Endothelial cell (in vitro differentiated cells): Measurements from ENCODE around the gene AFF1. TPM values are rescaled to one million over a fixed set of nuclear protein-coding genes. Genes with fewer than 3 reads are reported as not detected.

Experiments used
- DNase-seq: peaks from one replicate; pipeline ENCODE4 v3.0.0; 2021; ENCODE audit warnings: low spot score
- H3K27ac Mint-ChIP-seq: one replicate; pipeline ENCODE4 v1.8.0; 2021; ENCODE audit warnings: mixed read lengths, inconsistent platforms; ENCODE audit not compliant: unreplicated experiment
- H3K27me3 Mint-ChIP-seq: one replicate; pipeline ENCODE4 v1.8.0; 2021; ENCODE audit warnings: mild to moderate bottlenecking, moderate library complexity, mixed read lengths, inconsistent platforms; ENCODE audit not compliant: unreplicated experiment
- H3K36me3 Mint-ChIP-seq: one replicate; pipeline ENCODE4 v1.8.0; 2021; ENCODE audit warnings: mild to moderate bottlenecking, low read depth, mixed read lengths, inconsistent platforms; ENCODE audit not compliant: unreplicated experiment
- H3K4me1 Mint-ChIP-seq: one replicate; pipeline ENCODE4 v1.8.0; 2021; ENCODE audit warnings: mild to moderate bottlenecking, mixed read lengths, inconsistent platforms; ENCODE audit not compliant: unreplicated experiment
- H3K4me3 Mint-ChIP-seq: one replicate; pipeline ENCODE4 v1.8.0; 2021; ENCODE audit warnings: mild to moderate bottlenecking, mixed read lengths, inconsistent platforms; ENCODE audit not compliant: unreplicated experiment
- H3K9me3 Mint-ChIP-seq: one replicate; pipeline ENCODE4 v1.8.0; 2021; ENCODE audit warnings: mixed read lengths, inconsistent platforms; ENCODE audit not compliant: unreplicated experiment
- total RNA-seq: library from RNA; stranded (reverse); fragmentation: NEBNext Ultra II Directional; extraction: Animal tissue kit (Norgen Biotek cat#: 25700); gene quantifications from one replicate; pipeline ENCODE4 v1.2.1, GENCODE V29; 2021; ENCODE audit not compliant: unreplicated experiment
- TF ChIP-seq, protein P1 (sequence below): fragments of 200-600 bp; sonication (generic); IDR thresholded peaks from one replicate; pipeline ENCODE4 v1.5.0; 2021; ENCODE audit warnings: antibody characterized with exemption; ENCODE audit not compliant: unreplicated experiment

The AFF1 gene
- total RNA-seq, 1 donor from 2014 or later: 93.1 TPM

DNA sequence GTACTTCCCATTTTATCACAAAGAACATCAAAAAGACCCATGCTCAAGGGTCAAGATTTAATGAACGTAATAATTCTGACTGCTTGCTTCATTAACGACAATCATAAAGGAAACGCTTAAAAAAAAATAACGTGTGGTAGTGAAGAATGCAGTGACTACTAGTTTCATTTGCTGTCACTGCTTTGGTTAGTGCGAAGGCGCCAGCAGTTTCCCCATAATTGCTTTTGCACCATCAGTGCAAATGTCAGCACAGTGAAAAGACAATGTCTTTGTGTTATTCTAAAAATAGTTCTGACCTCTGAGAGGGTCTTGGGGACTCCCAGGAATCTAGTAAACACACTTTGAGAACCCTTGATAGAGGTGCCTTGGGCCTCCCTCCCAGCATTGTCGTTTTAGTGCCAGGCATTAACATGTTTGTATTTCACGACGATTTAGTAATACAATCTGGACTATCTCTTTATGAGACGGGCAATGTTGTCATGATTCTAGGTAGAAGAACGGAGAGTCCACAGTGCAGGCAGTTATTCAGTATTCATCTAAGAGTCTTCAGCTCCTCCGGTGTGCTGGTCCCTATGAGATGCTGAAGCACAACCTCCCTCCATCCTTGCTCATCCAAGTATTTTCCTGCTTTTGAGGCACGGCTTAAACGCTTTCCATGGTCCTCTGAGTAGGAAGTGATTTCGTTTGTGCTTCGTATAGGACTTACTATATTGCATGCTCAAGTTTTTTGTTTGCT is 71.0 kb downstream of the AFF1 start:
- no peak for DNase-seq
- Mint-ChIP-seq H3K27ac (peak overlapping the region; percentile 97), H3K4me3 (peak overlapping the region; percentile 92), H3K36me3 (peaks cover 12% of the 10 kb centered on the region), H3K27me3 (peaks cover 11% of the 10 kb centered on the region), H3K9me3 (no peaks in the 10 kb centered on the region), H3K4me1 (peaks cover 53% of the 10 kb centered on the region)
- TF ChIP-seq, protein P1, sequence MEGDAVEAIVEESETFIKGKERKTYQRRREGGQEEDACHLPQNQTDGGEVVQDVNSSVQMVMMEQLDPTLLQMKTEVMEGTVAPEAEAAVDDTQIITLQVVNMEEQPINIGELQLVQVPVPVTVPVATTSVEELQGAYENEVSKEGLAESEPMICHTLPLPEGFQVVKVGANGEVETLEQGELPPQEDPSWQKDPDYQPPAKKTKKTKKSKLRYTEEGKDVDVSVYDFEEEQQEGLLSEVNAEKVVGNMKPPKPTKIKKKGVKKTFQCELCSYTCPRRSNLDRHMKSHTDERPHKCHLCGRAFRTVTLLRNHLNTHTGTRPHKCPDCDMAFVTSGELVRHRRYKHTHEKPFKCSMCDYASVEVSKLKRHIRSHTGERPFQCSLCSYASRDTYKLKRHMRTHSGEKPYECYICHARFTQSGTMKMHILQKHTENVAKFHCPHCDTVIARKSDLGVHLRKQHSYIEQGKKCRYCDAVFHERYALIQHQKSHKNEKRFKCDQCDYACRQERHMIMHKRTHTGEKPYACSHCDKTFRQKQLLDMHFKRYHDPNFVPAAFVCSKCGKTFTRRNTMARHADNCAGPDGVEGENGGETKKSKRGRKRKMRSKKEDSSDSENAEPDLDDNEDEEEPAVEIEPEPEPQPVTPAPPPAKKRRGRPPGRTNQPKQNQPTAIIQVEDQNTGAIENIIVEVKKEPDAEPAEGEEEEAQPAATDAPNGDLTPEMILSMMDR: no peak

- TF ChIP-seq, protein P1: no peak
- no peaks in the 10 kb centered on the region for H3K9me3 Mint-ChIP-seq
- DNase-seq: no peak
- peaks cover 56% of the 10 kb centered on the region for H3K4me1 Mint-ChIP-seq
- H3K27me3 Mint-ChIP-seq: peaks cover 11% of the 10 kb centered on the region
- peak overlapping the region; percentile 97 for H3K27ac Mint-ChIP-seq
- H3K4me3 Mint-ChIP-seq: peak overlapping the region; percentile 92
- peaks cover 12% of the 10 kb centered on the region for H3K36me3 Mint-ChIP-seq
Measured at GRCh38 chr4:87006426-87006675, 71.5 kb downstream of the AFF1 start.

DNA sequence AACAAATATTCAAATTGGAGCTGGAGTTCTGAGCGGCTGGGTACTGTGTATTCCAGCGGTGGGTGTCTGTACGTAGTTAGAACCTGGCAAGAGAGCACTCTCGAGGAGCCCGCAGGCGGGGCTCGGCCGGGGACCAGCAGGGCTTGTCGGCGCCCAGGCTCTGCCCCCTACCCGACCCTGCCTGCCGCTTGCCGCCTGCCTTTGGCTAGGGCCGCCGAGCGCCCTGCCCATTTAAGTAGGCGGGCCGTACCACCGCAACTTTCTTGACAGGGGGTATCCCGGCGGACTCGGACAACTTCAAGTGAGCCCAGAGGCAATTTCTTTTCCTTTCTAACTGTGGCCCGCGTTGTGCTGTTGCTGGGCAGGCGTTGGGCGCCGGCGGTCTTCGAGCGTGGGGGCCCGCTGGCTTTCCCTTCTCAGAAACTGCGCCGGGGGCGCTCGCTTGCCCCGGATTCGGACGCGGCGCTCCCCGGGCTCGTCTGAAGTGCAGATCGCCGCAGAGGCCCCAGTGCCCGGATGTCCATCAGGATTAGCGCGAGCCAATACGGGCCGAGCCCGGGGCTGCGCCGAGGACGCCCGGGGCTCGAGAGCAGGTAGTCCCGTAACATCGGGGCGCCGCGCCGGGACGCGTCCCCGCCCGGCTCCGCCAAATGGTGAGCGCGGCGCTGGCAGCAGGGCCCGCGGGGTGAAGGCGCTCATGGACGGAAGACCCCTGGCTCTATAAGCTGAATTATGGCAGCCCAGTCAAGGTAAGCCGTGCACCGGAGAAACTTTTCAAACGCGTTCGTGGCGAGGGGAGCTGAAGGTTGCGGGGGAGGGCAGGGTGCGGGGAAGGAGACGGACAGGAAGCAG is 72.1 kb downstream of the AFF1 start:
- peaks cover 12% of the 10 kb centered on the region for H3K36me3 Mint-ChIP-seq
- peak overlapping the region; percentile 98 for H3K27ac Mint-ChIP-seq
- H3K27me3 Mint-ChIP-seq: peaks cover 10% of the 10 kb centered on the region
- TF ChIP-seq, protein P1: no peak
- H3K9me3 Mint-ChIP-seq: no peaks in the 10 kb centered on the region
- H3K4me3 Mint-ChIP-seq: peak overlapping the region; percentile 99
- peaks cover 56% of the 10 kb centered on the region for H3K4me1 Mint-ChIP-seq
- peak; percentile 93 for DNase-seq

DNA sequence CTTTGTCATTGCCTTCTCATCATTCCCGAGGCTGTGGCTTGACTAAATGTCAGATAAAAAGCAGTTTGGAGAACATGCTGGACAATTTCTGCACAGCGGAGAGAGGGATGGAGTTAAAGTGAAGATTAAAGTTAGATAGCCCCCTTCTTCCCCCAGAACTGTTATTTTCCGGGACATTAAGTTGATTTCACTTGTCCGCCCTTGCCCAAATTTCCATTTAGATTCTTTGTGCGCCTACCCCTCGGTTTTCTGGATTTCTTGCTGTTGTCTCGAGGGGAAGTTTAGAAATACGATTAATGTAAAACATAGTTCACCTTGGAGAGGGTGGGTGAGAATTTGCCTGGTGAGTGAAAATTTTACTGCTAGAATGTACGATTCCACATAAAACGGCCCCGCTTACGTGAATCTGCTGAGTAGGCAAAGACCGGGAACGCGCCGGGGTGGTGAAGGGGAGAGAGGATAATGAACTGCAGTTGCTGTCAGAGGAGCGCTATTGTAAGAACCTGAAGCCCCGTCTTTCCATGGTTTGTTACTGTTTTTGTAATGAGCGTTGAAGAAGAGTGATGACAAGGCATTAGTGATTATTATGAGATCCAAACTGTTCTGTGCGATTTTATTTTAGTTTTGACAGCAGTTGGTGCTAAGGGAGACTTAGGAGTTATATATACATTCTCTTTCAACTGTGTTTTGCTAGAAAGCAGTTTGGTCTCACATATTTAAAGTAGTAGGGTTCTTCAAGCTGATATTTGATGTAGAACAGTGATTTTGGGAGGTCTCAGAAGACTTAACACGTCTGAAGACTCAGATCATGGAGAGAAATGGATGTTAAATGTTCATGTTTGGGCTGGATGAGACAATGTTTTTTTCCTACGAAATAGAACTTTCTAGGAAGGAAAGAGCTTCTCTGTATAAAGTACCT is 73.0 kb downstream of the AFF1 start:
- TF ChIP-seq, protein P1: no peak
- peaks cover 10% of the 10 kb centered on the region for H3K27me3 Mint-ChIP-seq
- peak; percentile 50 for DNase-seq
- H3K4me1 Mint-ChIP-seq: peaks cover 61% of the 10 kb centered on the region
- H3K36me3 Mint-ChIP-seq: peaks cover 12% of the 10 kb centered on the region
- peak overlapping the region; percentile 98 for H3K27ac Mint-ChIP-seq
- peak overlapping the region; percentile 99 for H3K4me3 Mint-ChIP-seq
- no peaks in the 10 kb centered on the region for H3K9me3 Mint-ChIP-seq
